CD8-positive, alpha-beta memory T cell (primary cell): ENCODE measurements around the gene DENND4B. TPM values are rescaled to one million over a fixed set of nuclear protein-coding genes. Genes with fewer than 3 reads are reported as not detected.

Experiments used
- CTCF ChIA-PET: fragments of 350-600 bp; sonication (Branson Sonifier 250); formaldehyde crosslinking; loops from one replicate; lab custom pipeline; 2021; ENCODE audit warnings: antibody characterized with exemption; lab: Charles Lee
- POLR2A ChIA-PET: fragments of 350-600 bp; sonication (Branson Sonifier 250); formaldehyde crosslinking; loops from one replicate; lab custom pipeline; 2021; ENCODE audit warnings: antibody characterized with exemption; lab: Charles Lee
- DNase-seq, 5 donors: peaks; one replicate each; pipeline versions ENCODE4 v3.0.0 to v3.0.0-alpha.2; 2020 to 2022; ENCODE audit warnings: mixed read lengths in 1 of 5
- H3K27ac ChIP-seq: one replicate; pipeline ENCODE4 v1.7.0; 2013; ENCODE audit warnings: low read depth, mild to moderate bottlenecking, low read length, moderate library complexity
- H3K27me3 ChIP-seq: 2 replicates; pipeline ENCODE4 v1.7.0; 2013; ENCODE audit warnings: low read length, mild to moderate bottlenecking; ENCODE audit not compliant: insufficient read depth, poor library complexity, severe bottlenecking
- H3K36me3 ChIP-seq: 2 replicates; pipeline ENCODE4 v1.7.0; 2013; ENCODE audit warnings: mild to moderate bottlenecking, low read length, moderate library complexity; ENCODE audit not compliant: insufficient read depth
- H3K4me1 ChIP-seq: 2 replicates; pipeline ENCODE4 v1.7.0; 2013; ENCODE audit warnings: mild to moderate bottlenecking, low read length, moderate library complexity; ENCODE audit not compliant: insufficient read depth
- H3K4me3 ChIP-seq: 2 replicates; pipeline ENCODE4 v1.7.0; 2013; ENCODE audit warnings: mild to moderate bottlenecking, low read length
- H3K9me3 ChIP-seq: 2 replicates; pipeline ENCODE4 v1.7.0; 2013; ENCODE audit warnings: mild to moderate bottlenecking, low read length
- H3K27ac Mint-ChIP-seq, 8 donors: one replicate each; pipeline ENCODE4 v1.8.0; 2020 to 2021; ENCODE audit warnings: mixed read lengths in 8 of 8, mild to moderate bottlenecking in 6 of 8, inconsistent platforms in 3 of 8, moderate library complexity in 3 of 8
- H3K27me3 Mint-ChIP-seq, 2 donors: one replicate each; pipeline ENCODE4 v1.8.0; 2020 to 2021; ENCODE audit warnings: mixed read lengths in 2 of 2, mild to moderate bottlenecking in 1 of 2, moderate library complexity in 1 of 2
- H3K36me3 Mint-ChIP-seq, 3 donors: one replicate each; pipeline ENCODE4 v1.8.0; 2020 to 2021; ENCODE audit warnings: mixed read lengths in 3 of 3, inconsistent platforms in 1 of 3, mild to moderate bottlenecking in 1 of 3
- H3K4me1 Mint-ChIP-seq, 3 donors: one replicate each; pipeline ENCODE4 v1.8.0; 2020 to 2021; ENCODE audit warnings: mixed read lengths in 3 of 3, inconsistent platforms in 1 of 3, mild to moderate bottlenecking in 1 of 3
- H3K4me3 Mint-ChIP-seq, 7 donors: one replicate each; pipeline ENCODE4 v1.8.0; 2020 to 2021; ENCODE audit warnings: mixed read lengths in 7 of 7, mild to moderate bottlenecking in 6 of 7, moderate library complexity in 4 of 7, inconsistent platforms in 2 of 7
- H3K9me3 Mint-ChIP-seq, 5 donors: one replicate each; pipeline ENCODE4 v1.8.0; 2020 to 2022; ENCODE audit warnings: mixed read lengths in 5 of 5, mild to moderate bottlenecking in 3 of 5, moderate library complexity in 2 of 5, inconsistent platforms in 1 of 5
- polyA plus RNA-seq: library from polyadenylated mRNA; unstranded; fragments of 300-500 nt; fragmentation: Illumina TruSeq; gene quantifications from one replicate; pipeline ENCODE4 v1.2.3, GENCODE V29; 2021
- total RNA-seq, 2 experiments: library from RNA; stranded (reverse); gene quantifications; one replicate each; pipeline ENCODE4 v1.2.3, GENCODE V29; 2021

The DENND4B gene
- total and polyA plus RNA-seq, 3 experiments from 2014 or later = 27.3 to 102 (median 100) TPM

- POLR2A ChIA-PET = interaction anchor here (1.0 to 5.8 kb wide), 6 partner anchors 10 to 174 kb away, joined by 3 to 55 read pairs (median 13); partner anchors contain the start of genes CREB3L4, DENND4B, GATAD2B and JTB
- Mint-ChIP-seq H3K36me3 (peaks cover 4 to 46% (median 9%) of the 10 kb centered on the region in 3 donors), H3K9me3 (no peaks in the 10 kb centered on the region), H3K27ac (peak overlapping the region; percentile 61 to 98 (median 98)), H3K4me3 (peak overlapping the region; percentile 93 to 99 (median 98)), H3K4me1 (peaks cover 50 to 68% (median 53%) of the 10 kb centered on the region in 3 donors), H3K27me3 (no peaks in the 10 kb centered on the region)
- no peaks in the 10 kb centered on the region for H3K9me3 ChIP-seq
- H3K27me3 ChIP-seq = no peaks in the 10 kb centered on the region
- H3K4me1 ChIP-seq = peaks cover 49% of the 10 kb centered on the region
- peaks cover 14% of the 10 kb centered on the region for H3K36me3 ChIP-seq
- peak overlapping the region; percentile 74 for H3K4me3 ChIP-seq
- peak overlapping the region; percentile 78 for H3K27ac ChIP-seq
- DNase-seq = peak; percentile 29 to 66 (median 51)
- CTCF ChIA-PET = interaction anchor here (4.4 kb wide), 1 partner anchor 12 kb away, joined by 46 read pairs; the partner anchor contains the start of gene DENND4B
Measured at GRCh38 chr1:153957744-153958110, 11.2 kb upstream of the DENND4B start.

- peak overlapping the region; percentile 61 to 98 (median 98) for H3K27ac Mint-ChIP-seq
- Histone ChIP-seq H3K4me1 (peaks cover 43% of the 10 kb centered on the region), H3K27ac (peak overlapping the region; percentile 78), H3K4me3 (peak overlapping the region; percentile 74), H3K9me3 (no peaks in the 10 kb centered on the region), H3K36me3 (peaks cover 20% of the 10 kb centered on the region), H3K27me3 (no peaks in the 10 kb centered on the region)
- H3K4me1 Mint-ChIP-seq = peaks cover 45 to 63% (median 47%) of the 10 kb centered on the region in 3 donors
- H3K27me3 Mint-ChIP-seq = no peaks in the 10 kb centered on the region
- H3K4me3 Mint-ChIP-seq = peak overlapping the region; percentile 93 to 99 (median 98)
- ChIA-PET CTCF (interaction anchor here (0.7 to 4.4 kb wide), 6 partner anchors 11 to 181 kb away, joined by 3 to 46 read pairs (median 5); partner anchors contain the start of genes CREB3L4, DENND4B and RAB13), POLR2A (interaction anchor here (0.5 to 5.8 kb wide), 5 partner anchors 8 to 34 kb away, joined by 3 to 55 read pairs (median 12); partner anchors contain the start of genes CREB3L4, DENND4B and GATAD2B)
- no peaks in the 10 kb centered on the region for H3K9me3 Mint-ChIP-seq
- no peak for DNase-seq
- peaks cover 4 to 51% (median 11%) of the 10 kb centered on the region in 3 donors for H3K36me3 Mint-ChIP-seq
Measured at GRCh38 chr1:153956997-153957715, 10.6 kb upstream of the DENND4B start.

- Mint-ChIP-seq H3K9me3 (no peaks in the 10 kb centered on the region), H3K27me3 (no peaks in the 10 kb centered on the region), H3K4me3 (peak overlapping the region in 1 of 7 donors; percentile 73), H3K36me3 (peaks cover 4 to 65% (median 23%) of the 10 kb centered on the region in 3 donors), H3K27ac (peak overlapping the region in 4 of 8 donors; percentile 77 to 98 (median 87)), H3K4me1 (peaks cover 36 to 48% (median 40%) of the 10 kb centered on the region in 3 donors)
- no peak for DNase-seq
- POLR2A ChIA-PET = interaction anchor here (5.8 kb wide), 1 partner anchor 9 kb away, joined by 55 read pairs; the partner anchor contains the start of gene DENND4B
- CTCF ChIA-PET = interaction anchor here (0.9 kb wide), 1 partner anchor 10 kb away, joined by 3 read pairs; no protein-coding TSS in a partner anchor
- Histone ChIP-seq H3K4me1 (peaks cover 40% of the 10 kb centered on the region), H3K4me3 (no peak overlapping the region), H3K27ac (no peak overlapping the region), H3K36me3 (peaks cover 42% of the 10 kb centered on the region), H3K27me3 (no peaks in the 10 kb centered on the region), H3K9me3 (no peaks in the 10 kb centered on the region)
Measured at GRCh38 chr1:153954826-153955225, 8.3 kb upstream of the DENND4B start.

GRCh38 chr1:153953859-153954365 lies 7.4 kb upstream of the DENND4B start:
- Mint-ChIP-seq H3K27ac (peak overlapping the region in 7 of 8 donors; percentile 20 to 81 (median 52)), H3K9me3 (no peaks in the 10 kb centered on the region), H3K4me1 (peaks cover 36 to 48% (median 40%) of the 10 kb centered on the region in 3 donors), H3K27me3 (no peaks in the 10 kb centered on the region), H3K36me3 (peaks cover 4 to 69% (median 23%) of the 10 kb centered on the region in 3 donors), H3K4me3 (peak overlapping the region in 5 of 7 donors; percentile 2 to 73 (median 36))
- no peak overlapping the region for H3K27ac ChIP-seq
- H3K27me3 ChIP-seq = no peaks in the 10 kb centered on the region
- H3K4me3 ChIP-seq = no peak overlapping the region
- no peaks in the 10 kb centered on the region for H3K9me3 ChIP-seq
- CTCF ChIA-PET = interaction anchor here (0.9 kb wide), 1 partner anchor 9 kb away, joined by 3 read pairs; no protein-coding TSS in a partner anchor
- peaks cover 40% of the 10 kb centered on the region for H3K4me1 ChIP-seq
- peaks cover 45% of the 10 kb centered on the region for H3K36me3 ChIP-seq
- DNase-seq = no peak
- POLR2A ChIA-PET = no interaction called here

- no peaks in the 10 kb centered on the region for H3K27me3 ChIP-seq
- Mint-ChIP-seq H3K4me3 (no peak overlapping the region), H3K9me3 (no peaks in the 10 kb centered on the region), H3K27ac (peak overlapping the region in 3 of 8 donors; percentile 45 to 69 (median 54)), H3K27me3 (no peaks in the 10 kb centered on the region), H3K4me1 (peaks cover 25 to 38% (median 27%) of the 10 kb centered on the region in 3 donors), H3K36me3 (peaks cover 4 to 75% (median 27%) of the 10 kb centered on the region in 3 donors)
- no peak overlapping the region for H3K4me3 ChIP-seq
- no peak for DNase-seq
- peaks cover 33% of the 10 kb centered on the region for H3K4me1 ChIP-seq
- H3K27ac ChIP-seq = no peak overlapping the region
- H3K36me3 ChIP-seq = peaks cover 58% of the 10 kb centered on the region
- ChIA-PET CTCF (no interaction called here), POLR2A (no interaction called here)
- H3K9me3 ChIP-seq = no peaks in the 10 kb centered on the region
Measured at GRCh38 chr1:153951801-153952200, 5.3 kb upstream of the DENND4B start.

- H3K27ac ChIP-seq = no peak overlapping the region
- no peaks in the 10 kb centered on the region for H3K9me3 ChIP-seq
- peaks cover 29% of the 10 kb centered on the region for H3K4me1 ChIP-seq
- Mint-ChIP-seq H3K36me3 (peaks cover 4 to 76% (median 27%) of the 10 kb centered on the region in 3 donors), H3K27ac (peak overlapping the region in 1 of 8 donors; percentile 8), H3K4me3 (peak overlapping the region in 1 of 7 donors; percentile 12), H3K9me3 (no peaks in the 10 kb centered on the region), H3K27me3 (no peaks in the 10 kb centered on the region), H3K4me1 (peaks cover 21 to 34% (median 21%) of the 10 kb centered on the region in 3 donors)
- CTCF ChIA-PET = interaction anchor here (1.5 kb wide), 1 partner anchor 10 kb away, joined by 4 read pairs; no protein-coding TSS in a partner anchor
- peaks cover 58% of the 10 kb centered on the region for H3K36me3 ChIP-seq
- H3K27me3 ChIP-seq = no peaks in the 10 kb centered on the region
- H3K4me3 ChIP-seq = no peak overlapping the region
- POLR2A ChIA-PET = no interaction called here
- DNase-seq = no peak
Measured at GRCh38 chr1:153951183-153951582, 4.7 kb upstream of the DENND4B start.

GRCh38 chr1:153945795-153946621 lies 510 bp downstream of the DENND4B start:
- Mint-ChIP-seq H3K4me3 (peak overlapping the region; percentile 94 to 99 (median 98)), H3K27ac (peak overlapping the region; percentile 93 to 100 (median 98)), H3K4me1 (peaks cover 30 to 48% (median 42%) of the 10 kb centered on the region in 3 donors), H3K9me3 (no peaks in the 10 kb centered on the region), H3K27me3 (peaks cover 0 to 4% of the 10 kb centered on the region in 2 donors), H3K36me3 (peaks cover 0 to 82% (median 13%) of the 10 kb centered on the region in 3 donors)
- Histone ChIP-seq H3K27ac (peak overlapping the region; percentile 91), H3K9me3 (no peaks in the 10 kb centered on the region), H3K36me3 (peaks cover 41% of the 10 kb centered on the region), H3K4me3 (peak overlapping the region; percentile 83), H3K27me3 (no peaks in the 10 kb centered on the region), H3K4me1 (peaks cover 31% of the 10 kb centered on the region)
- ChIA-PET CTCF (interaction anchor here (0.6 to 6.0 kb wide), 30 partner anchors 8 to 1226 kb away, joined by 3 to 58 read pairs (median 4); partner anchors contain the start of genes CREB3L4, CRTC2, GATAD2B and JTB), POLR2A (interaction anchor here (0.6 to 4.1 kb wide), 16 partner anchors 11 to 274 kb away, joined by 3 to 56 read pairs (median 6); partner anchors contain the start of genes CREB3L4, CRTC2, GATAD2B and JTB)
- DNase-seq = peak; percentile 72 to 82 (median 77)
